ENCODE results near the gene DOCK10.

The DOCK10 gene

DNA sequence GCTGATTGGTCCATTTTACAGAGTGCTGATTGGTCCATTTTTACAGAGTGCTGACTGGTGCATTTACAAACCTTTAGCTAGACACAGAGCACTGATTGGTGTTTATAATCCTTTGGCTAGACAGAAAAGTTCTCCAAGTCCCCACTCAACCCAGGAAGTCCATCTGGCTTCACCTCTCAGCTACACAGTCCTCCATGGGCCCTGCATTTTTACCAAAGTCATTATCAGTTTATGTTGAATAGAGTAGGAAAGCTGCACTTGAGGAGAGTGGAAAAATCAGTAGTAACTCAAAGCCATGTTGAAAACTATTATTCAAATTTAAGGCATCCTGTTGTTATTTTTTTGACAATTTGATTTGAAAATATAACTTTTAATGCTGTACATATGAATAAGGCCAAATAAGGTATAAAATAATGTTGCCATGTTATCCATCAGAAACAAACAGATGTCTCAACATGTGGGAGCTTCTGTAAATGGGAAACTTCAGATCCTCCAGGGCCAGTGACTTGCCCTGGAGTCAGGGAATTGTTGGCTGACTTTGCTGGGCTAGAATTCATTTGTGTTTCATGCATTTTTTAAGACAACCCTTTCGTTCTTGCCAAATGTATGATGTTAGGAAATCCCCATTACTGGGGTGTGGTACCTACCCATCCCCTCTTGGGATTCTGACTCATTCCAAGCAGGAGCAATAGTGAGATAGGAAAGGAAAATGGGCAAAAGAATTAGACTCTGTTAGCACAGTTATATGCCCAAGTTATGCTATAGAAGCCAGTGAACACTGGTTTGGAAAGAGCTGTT, 288.3 kb downstream of the DOCK10 start:
- DNase-seq: no peak

DNA sequence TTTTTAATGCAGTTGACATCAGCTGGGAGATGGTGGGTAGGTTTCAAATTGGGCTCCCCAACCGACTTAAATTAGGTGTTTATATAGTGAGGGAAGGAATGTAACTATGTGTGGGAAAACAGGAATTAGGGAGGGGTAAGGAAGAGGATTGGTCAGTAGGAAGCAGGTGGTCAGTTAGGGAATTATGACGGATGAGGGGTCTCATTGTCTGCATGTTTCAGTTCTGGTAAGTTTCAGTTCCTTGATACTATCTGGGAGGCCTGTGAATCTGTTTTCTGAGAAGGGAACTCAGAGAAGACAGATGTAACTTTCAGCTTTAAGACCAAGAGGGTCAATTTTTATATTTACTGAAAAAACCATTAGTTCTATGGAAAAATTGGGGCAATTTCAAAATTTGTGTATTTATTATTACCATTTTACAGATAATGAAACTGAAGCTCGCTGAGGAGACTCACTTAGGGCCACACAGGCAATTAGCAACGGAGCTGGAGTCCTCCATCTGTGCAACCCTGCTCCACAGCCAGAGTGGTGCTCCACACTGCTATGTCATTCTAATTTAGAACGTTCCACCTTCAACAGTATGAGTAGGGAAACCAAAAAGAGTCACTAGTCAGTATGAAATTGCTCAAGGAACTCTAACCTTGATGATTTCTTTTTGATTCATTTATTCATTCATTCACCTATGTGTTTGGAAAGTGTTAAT, 290.1 kb downstream of the DOCK10 start:
- DNase-seq: no peak

DNA sequence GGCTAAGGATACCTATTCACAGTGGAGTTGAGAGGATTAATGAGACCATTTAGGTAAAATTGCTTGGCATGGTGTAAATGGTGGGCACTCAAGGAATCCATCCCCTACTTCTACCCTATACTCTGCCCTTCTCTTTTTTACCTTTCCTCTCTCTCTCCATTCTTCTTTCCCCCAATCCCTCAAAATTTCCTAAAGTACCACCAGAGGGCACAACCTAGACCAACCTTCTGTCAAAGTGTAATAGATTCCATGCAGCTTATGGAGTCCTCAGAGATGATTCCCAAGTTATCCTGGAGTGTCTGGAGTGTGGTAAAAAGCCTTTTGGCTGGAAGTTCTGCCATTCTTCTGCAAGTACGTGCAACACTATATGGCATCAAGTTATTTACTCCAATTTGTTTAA, 293.1 kb downstream of the DOCK10 start:
- no peak for DNase-seq

DNA sequence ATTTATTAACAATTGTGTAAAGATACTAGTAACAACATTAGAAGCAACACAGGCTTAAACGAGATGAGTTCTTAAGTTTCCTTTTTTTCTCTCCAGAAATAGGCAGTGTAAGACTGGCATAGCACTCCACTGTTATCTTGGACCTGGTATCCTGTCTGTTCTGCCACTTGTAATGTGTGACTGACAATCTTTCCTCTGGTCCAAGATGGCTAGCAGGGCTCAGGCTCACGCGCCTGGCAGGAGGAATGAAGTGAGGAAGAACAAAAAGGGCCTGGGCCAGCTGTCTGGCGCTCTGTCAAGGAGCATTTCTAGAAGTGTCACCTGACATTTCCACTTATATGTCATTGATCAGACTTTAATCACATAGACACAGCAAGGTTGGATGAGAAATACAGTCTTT, 294.5 kb downstream of the DOCK10 start:
- no peak for DNase-seq

DNA sequence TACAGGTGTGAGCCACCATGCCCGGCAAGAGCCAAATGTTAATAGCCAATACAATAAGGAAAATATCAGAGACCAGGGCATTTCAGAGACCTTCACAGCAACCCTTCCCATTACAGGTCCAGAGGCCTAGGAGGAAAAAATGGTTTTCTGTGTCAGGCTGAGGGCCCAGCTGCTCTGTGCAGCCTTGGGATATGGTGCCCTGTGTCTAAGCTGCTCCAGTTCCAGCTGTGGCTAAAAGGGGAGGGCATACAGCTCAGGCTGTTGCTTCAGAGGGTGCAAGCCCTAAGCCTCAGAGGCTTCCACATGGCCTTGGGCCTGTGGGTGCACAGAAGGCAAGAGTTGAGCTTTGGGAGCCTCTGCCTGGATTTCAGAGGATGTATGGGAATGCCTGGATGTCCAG, 306.0 kb downstream of the DOCK10 start:
- no peak for DNase-seq

DNA sequence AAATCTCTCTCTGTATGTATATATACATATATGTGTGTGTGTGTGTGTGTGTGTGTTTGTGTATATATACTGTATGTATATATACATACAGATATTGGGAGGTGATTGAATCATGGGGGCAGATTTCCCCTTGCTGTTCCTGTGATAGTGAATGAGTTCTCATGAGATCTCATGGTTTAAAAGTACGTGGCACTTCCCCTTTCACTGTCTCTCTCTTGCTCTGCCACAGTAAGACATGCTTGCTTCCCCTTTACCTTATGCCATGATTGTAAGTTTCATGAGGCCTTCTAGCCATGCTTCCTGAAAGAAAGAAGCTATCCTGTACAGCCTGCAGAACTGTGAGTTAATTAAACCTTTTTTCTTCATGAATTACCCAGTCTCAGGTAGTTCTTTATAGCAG, 307.3 kb downstream of the DOCK10 start:
- no peak for DNase-seq

DNA sequence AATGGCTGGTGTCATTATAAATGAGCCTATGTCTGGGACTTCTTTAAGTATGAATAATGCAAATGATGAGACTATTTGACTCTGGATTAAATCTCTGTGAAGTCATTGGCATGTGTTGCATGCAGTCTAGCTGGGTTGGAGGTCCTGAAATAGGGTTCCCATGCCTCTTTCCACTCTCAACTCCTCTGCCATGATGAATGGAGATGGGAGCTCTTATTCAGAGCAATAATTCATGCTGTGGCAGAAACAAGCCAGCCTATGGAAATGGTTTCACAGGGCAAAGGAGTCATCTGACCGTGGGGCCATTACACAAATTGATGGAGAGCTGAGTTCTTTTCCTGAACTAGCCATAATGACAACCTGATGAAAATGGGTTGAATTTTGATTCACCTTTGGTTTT, 310.6 kb downstream of the DOCK10 start:
- DNase-seq: no peak

DNA sequence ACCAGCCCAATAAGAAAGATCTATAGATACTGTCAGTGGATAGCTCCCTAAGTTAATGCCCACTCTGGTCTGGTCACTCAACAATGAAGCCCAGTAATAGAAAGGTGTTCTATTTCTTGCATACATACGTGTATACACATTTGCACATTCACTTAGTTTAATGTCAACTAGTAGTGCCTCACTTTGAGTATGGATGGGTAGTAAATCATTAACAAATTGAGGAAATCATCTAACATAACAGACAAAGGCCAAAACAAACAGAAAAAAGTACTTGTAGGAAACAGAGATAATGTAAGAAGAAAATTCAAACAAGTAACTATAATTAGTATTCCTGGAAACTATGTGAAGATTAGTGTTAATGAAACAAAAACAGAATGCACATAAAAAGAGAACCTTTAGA, 312.8 kb downstream of the DOCK10 start:
- no peak for DNase-seq

DNA sequence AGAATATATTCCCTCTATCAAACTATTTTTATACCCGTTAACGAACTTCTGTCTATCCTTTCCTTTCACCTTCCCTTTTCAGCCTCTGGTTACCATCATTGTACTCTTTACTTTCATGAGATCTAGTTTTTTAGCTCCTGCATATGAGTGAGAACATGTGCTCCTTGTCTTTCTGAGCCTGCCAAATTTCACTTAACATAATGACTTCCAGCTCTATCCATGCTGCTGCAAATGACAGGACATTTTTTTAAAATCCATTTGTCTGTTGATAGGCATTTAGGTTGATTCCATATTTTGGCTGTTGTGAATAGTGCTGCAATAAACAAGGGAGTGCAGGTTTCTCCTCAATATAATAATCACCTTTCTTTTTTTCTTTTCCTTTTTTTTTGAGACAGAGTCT, 317.9 kb downstream of the DOCK10 start:
- no peak for DNase-seq

DNA sequence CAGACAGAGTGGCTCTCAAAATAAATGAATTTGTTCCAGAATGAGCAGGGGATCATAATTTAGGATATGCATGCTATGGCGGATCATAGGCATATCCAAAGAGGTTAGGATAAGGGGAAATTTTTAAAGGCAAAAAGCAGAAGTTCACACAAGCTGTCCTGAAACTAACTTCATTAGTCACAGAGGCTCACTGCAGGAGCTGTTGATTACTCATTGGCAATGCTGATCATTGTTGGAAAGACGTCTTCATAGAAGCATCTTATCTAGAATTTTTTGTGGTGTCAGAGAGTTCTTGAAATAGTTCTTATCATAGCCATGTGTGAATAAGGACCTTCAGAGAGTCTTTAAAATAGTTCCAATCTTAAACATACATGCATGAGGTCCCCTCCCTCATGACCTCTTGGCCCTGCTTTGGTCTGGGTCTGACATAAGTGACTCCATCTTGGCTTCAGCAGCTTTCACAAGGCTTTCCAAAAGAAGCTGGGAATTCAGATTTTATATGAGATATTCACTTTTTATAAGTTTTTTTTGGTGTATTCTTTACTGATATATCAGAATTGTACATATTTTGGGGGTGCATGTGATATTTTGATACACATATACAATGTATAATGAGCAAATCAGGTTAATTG, 318.6 kb downstream of the DOCK10 start:
- DNase-seq: no peak

DNA sequence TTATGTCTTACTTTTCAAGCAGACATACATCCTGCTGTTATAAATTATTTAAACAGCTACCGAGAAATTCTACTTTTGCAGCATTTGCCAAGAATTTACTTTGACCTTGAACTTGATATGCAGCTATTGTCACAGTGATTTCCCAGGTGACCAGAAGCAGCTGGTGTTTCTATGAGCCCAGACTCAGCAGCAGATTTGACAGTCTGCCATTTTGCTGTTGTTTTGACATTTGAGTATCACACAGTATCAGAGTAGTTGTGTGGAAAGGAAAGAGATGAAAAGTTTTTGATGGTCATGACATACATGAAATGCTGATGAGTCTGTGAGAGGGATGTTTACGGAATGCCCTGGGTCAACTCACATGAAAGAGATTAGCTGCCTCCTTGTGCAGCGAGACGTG, 319.5 kb downstream of the DOCK10 start:
- no peak for DNase-seq

DNA sequence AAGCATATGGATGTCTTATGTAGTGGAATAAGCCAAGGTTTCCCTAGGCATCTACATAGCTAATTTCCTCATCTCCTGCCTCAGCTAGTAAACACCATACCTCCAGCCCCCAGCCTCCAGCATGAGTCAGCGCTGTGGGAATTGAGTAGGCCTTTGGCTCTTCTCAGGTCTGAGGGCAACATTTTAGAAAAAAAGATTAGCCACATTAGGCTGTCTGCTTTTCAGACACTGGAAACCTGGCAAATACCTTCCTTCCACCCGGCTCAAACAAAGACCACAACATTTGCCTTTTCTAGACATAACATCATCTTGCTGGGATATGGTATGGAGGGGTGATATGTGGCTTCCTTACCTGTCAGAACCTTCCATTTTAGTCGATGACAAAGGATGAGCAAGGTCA, 320.0 kb downstream of the DOCK10 start:
- DNase-seq: no peak

DNA sequence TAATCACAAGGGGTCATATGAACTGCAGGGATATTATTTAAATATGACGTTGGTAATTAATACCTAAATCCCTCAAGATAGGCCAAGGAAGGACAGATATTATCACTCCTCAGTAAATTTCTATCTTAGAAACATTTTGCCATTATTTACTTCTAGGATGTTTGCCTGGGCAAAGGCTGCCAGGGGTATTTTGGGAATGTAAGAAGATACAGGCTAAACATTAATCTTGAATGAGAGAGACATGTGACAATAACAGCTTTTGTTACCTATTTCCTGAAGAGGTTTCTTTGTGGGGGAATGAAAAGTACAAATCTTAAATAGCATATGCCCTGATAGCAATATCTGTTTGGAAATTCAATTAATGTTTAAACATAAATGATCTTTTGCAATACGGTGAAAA, 325.3 kb downstream of the DOCK10 start:
- DNase-seq: no peak

DNA sequence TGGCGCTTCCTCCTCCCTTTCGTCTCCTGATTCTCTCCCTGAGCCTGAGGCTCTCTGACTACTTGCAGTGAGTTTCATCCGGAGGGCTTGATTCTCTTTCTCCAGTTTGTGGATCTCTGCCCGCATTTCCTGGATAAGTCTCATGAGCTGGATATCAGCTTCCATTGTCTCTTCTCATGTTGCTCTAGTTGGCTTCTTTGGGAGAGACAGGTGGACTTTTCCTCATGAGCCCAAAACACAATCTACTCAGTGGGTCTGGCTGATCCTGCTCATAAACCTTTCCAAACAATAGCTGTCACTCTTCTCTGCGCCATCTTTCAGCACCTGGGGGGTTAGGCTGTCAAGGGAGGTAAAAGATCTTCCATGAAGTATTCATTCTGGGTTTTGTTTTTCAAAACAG, 326.1 kb downstream of the DOCK10 start, which contains the start of gene CCDC195:
CCDC195 (minus strand) TSS at position 165 of the 400 bp plus-strand sequence; CDS start at position 165, 0 bp downstream.
- DNase-seq: no peak
